DND-41 (cell line): ENCODE data around the gene SH3BGRL3.

Experiments used
- ATAC-seq: fragments of 200-7000 bp; cut with Tn5 transposase; 3 replicates; pipeline ENCODE4 v1.9.1; 2021; ENCODE audit warnings: low read depth; ENCODE audit not compliant: insufficient read depth
- DNase-seq: peaks from one replicate; pipeline ENCODE4 v3.0.0-alpha.2; 2020
- H2AFZ ChIP-seq: 2 replicates; pipeline ENCODE4 v1.6.0; 2012; ENCODE audit warnings: low read depth, low read length
- H3K27ac ChIP-seq: 2 replicates; pipeline ENCODE4 v1.5.1; 2012; ENCODE audit warnings: low read length, inconsistent platforms
- H3K27me3 ChIP-seq: fragments of 200-600 bp; sonication (generic); 2 replicates; pipeline ENCODE4 v1.6.0; 2012; ENCODE audit warnings: low read length, mild to moderate bottlenecking, inconsistent platforms; ENCODE audit not compliant: insufficient read depth, poor library complexity
- H3K36me3 ChIP-seq: 2 replicates; pipeline ENCODE4 v1.5.1; 2012; ENCODE audit warnings: low read length, inconsistent platforms; ENCODE audit not compliant: insufficient read depth
- H3K4me1 ChIP-seq: 2 replicates; pipeline ENCODE4 v1.5.1; 2012; ENCODE audit warnings: mild to moderate bottlenecking, low read length; ENCODE audit not compliant: insufficient read depth
- H3K4me2 ChIP-seq: 2 replicates; pipeline ENCODE4 v1.6.0; 2012; ENCODE audit warnings: mild to moderate bottlenecking, moderate library complexity, low read length, inconsistent platforms; ENCODE audit not compliant: insufficient read depth
- H3K4me3 ChIP-seq, 2 experiments: fragments of 200-600 bp in 1 of 2; shearing (Covaris generic) in 1 of 2; 2 replicates each; pipeline ENCODE4 v1.5.1; 2012 to 2016; ENCODE audit warnings: inconsistent platforms in 2 of 2, low read length in 2 of 2, mild to moderate bottlenecking in 2 of 2, low read depth in 1 of 2, moderate library complexity in 1 of 2
- H3K79me2 ChIP-seq: 2 replicates; pipeline ENCODE4 v1.6.0; 2012; ENCODE audit warnings: low read length, inconsistent platforms; ENCODE audit not compliant: insufficient read depth
- H3K9ac ChIP-seq: 2 replicates; pipeline ENCODE4 v1.6.0; 2012; ENCODE audit warnings: low read depth, mild to moderate bottlenecking, inconsistent platforms, low read length, moderate library complexity
- H3K9me3 ChIP-seq: 2 replicates; pipeline ENCODE4 v1.5.1; 2012; ENCODE audit warnings: low read length, moderate library complexity, mild to moderate bottlenecking, inconsistent platforms; ENCODE audit not compliant: insufficient read depth, severe bottlenecking
- H4K20me1 ChIP-seq: 2 replicates; pipeline ENCODE4 v1.6.0; 2012; ENCODE audit warnings: low read length; ENCODE audit not compliant: insufficient read depth
- EZH2 ChIP-seq: IDR thresholded peaks from 3 replicates; pipeline ENCODE4 v1.6.1; 2012; ENCODE audit warnings: borderline replicate concordance, low read depth, mild to moderate bottlenecking, moderate library complexity, low read length, inconsistent platforms; ENCODE audit not compliant: severe bottlenecking
- TF ChIP-seq, protein P1 (sequence below): IDR thresholded peaks from 2 replicates; pipeline ENCODE4 v1.5.1; 2012; ENCODE audit warnings: borderline replicate concordance, low read length, moderate library complexity, mild to moderate bottlenecking; ENCODE audit not compliant: poor library complexity, severe bottlenecking; ENCODE audit errors: extremely low read depth

Gene SH3BGRL3

DNA sequence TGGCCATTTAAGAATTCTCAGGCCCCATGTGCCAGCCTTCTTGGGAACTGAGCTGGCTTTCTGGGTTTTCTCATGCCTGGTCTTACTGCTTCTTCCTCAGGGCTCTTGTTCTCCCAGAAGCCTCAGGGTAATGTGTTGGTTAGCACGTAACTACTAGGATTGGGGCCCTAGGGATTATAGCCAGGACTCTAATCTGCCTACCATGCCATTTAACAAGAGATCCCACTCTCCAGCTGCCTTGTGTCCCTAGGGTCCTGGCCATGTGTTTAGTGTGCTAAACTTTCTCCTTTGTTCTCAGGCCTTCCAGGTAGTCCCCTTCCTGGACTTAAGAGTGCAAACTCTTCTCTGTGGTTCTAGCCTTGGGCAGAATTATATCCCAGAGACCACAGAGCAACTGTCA, 2.2 kb upstream of the SH3BGRL3 start:
- Histone ChIP-seq H3K4me2 (no peak overlapping the region), H3K4me1 (peaks cover 45% of the 10 kb centered on the region), H4K20me1 (peaks cover 22% of the 10 kb centered on the region; the same call in 1 of the 2 replicates), H3K27me3 (no peaks in the 10 kb centered on the region), H3K4me3 (no peak overlapping the region), H3K36me3 (peaks cover 74% of the 10 kb centered on the region), H3K27ac (no peak overlapping the region), H3K9me3 (no peaks in the 10 kb centered on the region), H2AFZ (no peak overlapping the region), H3K9ac (no peak overlapping the region), H3K79me2 (peaks cover 32% of the 10 kb centered on the region)
- TF ChIP-seq EZH2: no peak
- TF ChIP-seq, protein P1, sequence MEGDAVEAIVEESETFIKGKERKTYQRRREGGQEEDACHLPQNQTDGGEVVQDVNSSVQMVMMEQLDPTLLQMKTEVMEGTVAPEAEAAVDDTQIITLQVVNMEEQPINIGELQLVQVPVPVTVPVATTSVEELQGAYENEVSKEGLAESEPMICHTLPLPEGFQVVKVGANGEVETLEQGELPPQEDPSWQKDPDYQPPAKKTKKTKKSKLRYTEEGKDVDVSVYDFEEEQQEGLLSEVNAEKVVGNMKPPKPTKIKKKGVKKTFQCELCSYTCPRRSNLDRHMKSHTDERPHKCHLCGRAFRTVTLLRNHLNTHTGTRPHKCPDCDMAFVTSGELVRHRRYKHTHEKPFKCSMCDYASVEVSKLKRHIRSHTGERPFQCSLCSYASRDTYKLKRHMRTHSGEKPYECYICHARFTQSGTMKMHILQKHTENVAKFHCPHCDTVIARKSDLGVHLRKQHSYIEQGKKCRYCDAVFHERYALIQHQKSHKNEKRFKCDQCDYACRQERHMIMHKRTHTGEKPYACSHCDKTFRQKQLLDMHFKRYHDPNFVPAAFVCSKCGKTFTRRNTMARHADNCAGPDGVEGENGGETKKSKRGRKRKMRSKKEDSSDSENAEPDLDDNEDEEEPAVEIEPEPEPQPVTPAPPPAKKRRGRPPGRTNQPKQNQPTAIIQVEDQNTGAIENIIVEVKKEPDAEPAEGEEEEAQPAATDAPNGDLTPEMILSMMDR: no peak
- DNase-seq (no peak), ATAC-seq (no peak)

DNA sequence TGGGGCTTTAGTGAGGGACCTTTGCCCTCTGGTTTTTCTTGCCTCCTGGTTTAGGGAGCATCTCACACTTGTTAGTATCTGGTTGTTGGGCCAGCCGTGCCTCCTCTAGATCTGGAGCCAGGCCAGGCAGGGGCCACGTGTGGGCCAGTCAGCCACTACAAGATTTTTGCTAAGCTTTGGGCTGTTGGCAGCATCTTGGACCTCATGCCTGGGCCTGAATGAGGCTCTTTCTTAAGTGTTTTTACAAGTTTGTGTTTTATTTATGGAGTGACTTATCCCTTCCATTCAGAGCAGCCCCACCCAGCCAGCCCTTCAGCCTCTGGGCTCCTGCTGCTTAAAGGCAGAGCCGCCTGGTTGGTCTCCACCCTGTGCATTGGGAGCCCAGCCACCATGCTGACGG, 1.6 kb upstream of the SH3BGRL3 start:
- Histone ChIP-seq H2AFZ (no peak overlapping the region), H3K9me3 (no peaks in the 10 kb centered on the region), H4K20me1 (peaks cover 22% of the 10 kb centered on the region; the same call in 1 of the 2 replicates), H3K4me3 (no peak overlapping the region), H3K36me3 (peaks cover 73% of the 10 kb centered on the region), H3K27ac (no peak overlapping the region), H3K4me1 (peaks cover 45% of the 10 kb centered on the region), H3K9ac (no peak overlapping the region; the same call in 1 of the 2 replicates), H3K27me3 (no peaks in the 10 kb centered on the region), H3K4me2 (peak overlapping the region; percentile 67; the same call in 1 of the 2 replicates), H3K79me2 (peaks cover 32% of the 10 kb centered on the region)
- no peak for DNase-seq
- TF ChIP-seq EZH2: no peak
- TF ChIP-seq, protein P1: no peak
- no peak for ATAC-seq

DNA sequence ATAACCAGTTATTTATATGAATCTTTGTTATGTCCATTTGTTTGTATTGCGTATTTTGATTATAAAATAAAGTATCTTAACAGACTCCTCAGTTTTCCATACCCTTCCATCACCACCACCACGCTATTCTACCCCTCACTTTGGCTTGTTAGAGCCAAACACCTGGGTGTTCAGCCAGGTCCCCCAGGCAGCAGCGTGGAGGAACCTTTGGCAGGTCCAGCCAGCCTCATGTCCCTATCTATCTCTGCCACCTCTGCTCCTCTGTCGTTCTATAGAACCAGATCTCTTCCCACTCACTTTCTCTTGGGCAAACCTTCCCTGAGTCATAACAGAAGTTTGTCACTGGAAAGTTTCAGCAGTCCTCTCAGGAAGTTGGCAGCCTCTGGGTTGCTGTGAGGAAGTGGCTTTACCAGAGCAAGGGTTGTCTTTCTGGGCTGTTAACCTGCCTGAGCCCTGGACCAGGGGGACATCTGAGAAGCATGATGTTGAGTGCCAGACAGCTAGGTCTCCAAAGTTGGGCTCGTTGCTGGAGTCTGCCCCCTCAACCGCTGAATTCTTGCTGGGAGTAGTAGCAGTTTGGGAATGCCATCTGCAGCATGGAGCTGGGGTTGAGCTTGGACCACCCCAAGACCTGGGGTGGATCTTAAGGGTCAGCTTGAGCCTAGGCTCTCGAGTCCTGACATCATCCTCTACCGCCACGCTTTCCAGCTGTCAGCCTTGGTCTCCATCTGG, 996 bp upstream of the SH3BGRL3 start:
- peaks cover 45% of the 10 kb centered on the region for H3K4me1 ChIP-seq
- no peak for ATAC-seq
- peak overlapping the region; percentile 72 for H3K27ac ChIP-seq
- H3K9ac ChIP-seq: peak overlapping the region; percentile 91
- DNase-seq: no peak
- H4K20me1 ChIP-seq: peaks cover 22% of the 10 kb centered on the region; the same call in 1 of the 2 replicates
- H3K79me2 ChIP-seq: peaks cover 32% of the 10 kb centered on the region
- H3K4me2 ChIP-seq: peak overlapping the region; percentile 67
- peaks cover 73% of the 10 kb centered on the region for H3K36me3 ChIP-seq
- H3K4me3 ChIP-seq: peak overlapping the region; percentile 34 to 74; a peak in 3 of 4 replicates
- TF ChIP-seq, protein P1: no peak
- no peak for TF ChIP-seq EZH2
- H3K9me3 ChIP-seq: no peaks in the 10 kb centered on the region
- no peaks in the 10 kb centered on the region for H3K27me3 ChIP-seq
- no peak overlapping the region for H2AFZ ChIP-seq
